Activated CD4-positive, CD25-positive, alpha-beta regulatory T cell treated with anti-CD3 and anti-CD28 coated beads, Interleukin-2, amount 50 U/mL, for 72 hours (primary cell): ENCODE measurements around the gene DNAI1.

ENCODE experiments used
- DNase-seq: peaks from one replicate; pipeline ENCODE4 v3.0.0; 2021

Gene DNAI1

GRCh38 chr9:34492051-34492450 is 33.4 kb downstream of the DNAI1 start:
- DNase-seq: no peak

GRCh38 chr9:34493972-34494535 is 35.4 kb downstream of the DNAI1 start:
- no peak for DNase-seq

- DNase-seq: no peak
These were observed 37.6 kb downstream of the DNAI1 start for GRCh38 chr9:34496149-34496712.

- DNase-seq: no peak
These were observed 39.9 kb downstream of the DNAI1 start for GRCh38 chr9:34498553-34498952.

- DNase-seq: no peak
These were observed 40.5 kb downstream of the DNAI1 start for GRCh38 chr9:34499076-34499475.

- peak; percentile 77 for DNase-seq
These were observed 42.1 kb downstream of the DNAI1 start for GRCh38 chr9:34500623-34501267.

- no peak for DNase-seq
These were observed 42.8 kb downstream of the DNAI1 start for GRCh38 chr9:34501372-34501771.

GRCh38 chr9:34501889-34502425 is 43.4 kb downstream of the DNAI1 start:
- no peak for DNase-seq

GRCh38 chr9:34502471-34502870 is 43.9 kb downstream of the DNAI1 start:
- DNase-seq: no peak

- DNase-seq: no peak
These were observed 44.3 kb downstream of the DNAI1 start for GRCh38 chr9:34502891-34503290.

- DNase-seq: no peak
These were observed 44.8 kb downstream of the DNAI1 start for GRCh38 chr9:34503406-34503805.

- no peak for DNase-seq
These were observed 46.9 kb downstream of the DNAI1 start for GRCh38 chr9:34505370-34506120.

- DNase-seq: no peak
These were observed 48.0 kb downstream of the DNAI1 start for GRCh38 chr9:34506623-34507022.

- DNase-seq: no peak
These were observed 49.0 kb downstream of the DNAI1 start for GRCh38 chr9:34507556-34507955.

GRCh38 chr9:34507966-34508365 is 49.4 kb downstream of the DNAI1 start:
- no peak for DNase-seq

- no peak for DNase-seq
These were observed 49.9 kb downstream of the DNAI1 start for GRCh38 chr9:34508463-34508862.

GRCh38 chr9:34508951-34509350 is 50.3 kb downstream of the DNAI1 start:
- no peak for DNase-seq

- no peak for DNase-seq
These were observed 52.2 kb downstream of the DNAI1 start for GRCh38 chr9:34510497-34511468.

GRCh38 chr9:34512131-34513078 is 53.8 kb downstream of the DNAI1 start:
- no peak for DNase-seq

GRCh38 chr9:34513567-34514214 is 55.1 kb downstream of the DNAI1 start:
- DNase-seq: no peak

GRCh38 chr9:34514401-34514800 is 55.8 kb downstream of the DNAI1 start:
- DNase-seq: no peak
